GM19025 (cell line): Measurements from ENCODE around the gene DCST1.

ENCODE experiments used
- ATAC-seq: cut with Tn5 transposase; IDR thresholded peaks from one replicate; pipeline ENCODE4 v1.9.1; 2021; ENCODE audit warnings: mild to moderate bottlenecking, low read depth, moderate library complexity; ENCODE audit not compliant: unreplicated experiment

DCST1 gene

GRCh38 chr1:155050560-155051341 lies 17.1 kb downstream of the DCST1 start, which contains the start of gene ADAM15:
ADAM15 (plus strand) TSS chr1:155051316; CDS start chr1:155051387, 71 bp downstream.
- ATAC-seq, result peak; percentile 67

- ATAC-seq, result no peak
Observed at GRCh38 chr1:155051342-155051776, 17.7 kb downstream of the DCST1 start.

- no peak for ATAC-seq
Observed at GRCh38 chr1:155051777-155052398, 18.3 kb downstream of the DCST1 start.

- ATAC-seq, result no peak
Observed at GRCh38 chr1:155052439-155053395, 19.1 kb downstream of the DCST1 start.

- ATAC-seq, result no peak
Observed at GRCh38 chr1:155053531-155054105, 20.0 kb downstream of the DCST1 start.

- no peak for ATAC-seq
Observed at GRCh38 chr1:155057104-155057503, 23.5 kb downstream of the DCST1 start.

GRCh38 chr1:155057788-155058211 lies 24.2 kb downstream of the DCST1 start:
- no peak for ATAC-seq

- ATAC-seq, result no peak
Observed at GRCh38 chr1:155060736-155061135, 27.1 kb downstream of the DCST1 start.

GRCh38 chr1:155061381-155062150 lies 27.9 kb downstream of the DCST1 start:
- ATAC-seq, result no peak

GRCh38 chr1:155062151-155062686 lies 28.6 kb downstream of the DCST1 start:
- ATAC-seq, result no peak

GRCh38 chr1:155062702-155063411 lies 29.2 kb downstream of the DCST1 start:
- peak; percentile 5 for ATAC-seq

- ATAC-seq, result peak; percentile 68
Observed at GRCh38 chr1:155063550-155064110, 30.0 kb downstream of the DCST1 start, which contains the start of gene EFNA4. EFNA4 (plus strand) TSS chr1:155063740; CDS start chr1:155063824, 84 bp downstream.

- ATAC-seq, result no peak
Observed at GRCh38 chr1:155064111-155064831, 30.6 kb downstream of the DCST1 start.

- no peak for ATAC-seq
Observed at GRCh38 chr1:155064832-155065429, 31.3 kb downstream of the DCST1 start.

GRCh38 chr1:155066777-155067176 lies 33.2 kb downstream of the DCST1 start:
- ATAC-seq, result no peak

- no peak for ATAC-seq
Observed at GRCh38 chr1:155068599-155068998, 35.0 kb downstream of the DCST1 start.

- no peak for ATAC-seq
Observed at GRCh38 chr1:155069551-155070157, 36.0 kb downstream of the DCST1 start.
